Tibial nerve (tissue), 3 donors: ENCODE data around the gene CNPPD1.

ENCODE experiments used
- POLR2A ChIP-seq, 2 donors: fragments of 450-650 bp; IDR thresholded peaks; one replicate each; pipeline ENCODE4 v1.6.1; 2017; ENCODE audit warnings: antibody characterized with exemption in 2 of 2, mild to moderate bottlenecking in 2 of 2, moderate library complexity in 2 of 2
- TF ChIP-seq, protein P1 (sequence below), 5 experiments: fragments of 200-600 bp in 3 of 5; fragments of 450-650 bp in 2 of 5; sonication (generic) in 3 of 5; IDR thresholded peaks; one replicate each; pipeline ENCODE4 v1.5.1; 2016 to 2019; ENCODE audit warnings: antibody characterized with exemption in 5 of 5, mild to moderate bottlenecking in 3 of 5, moderate library complexity in 2 of 5

DNA sequence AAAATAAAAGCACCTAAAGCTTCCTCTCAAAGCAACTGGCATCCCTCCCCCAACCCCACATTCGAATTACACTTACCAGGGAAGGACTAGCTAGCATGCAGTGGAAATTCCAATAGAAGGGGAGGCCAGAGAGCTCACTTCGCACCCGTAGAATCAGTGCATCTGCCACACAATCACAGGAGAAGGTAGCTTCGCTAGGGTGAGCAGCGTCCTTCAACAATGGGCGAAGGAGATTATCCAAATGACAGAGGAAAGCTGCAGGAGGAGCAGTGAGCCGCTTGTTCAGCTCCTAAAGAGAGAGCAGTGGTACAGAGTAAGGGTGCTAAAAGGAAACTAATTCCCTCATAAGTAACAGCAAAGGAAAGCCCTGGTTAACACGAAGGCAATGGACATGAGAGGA is 19.3 kb downstream of the CNPPD1 start:
- TF ChIP-seq, protein P1, sequence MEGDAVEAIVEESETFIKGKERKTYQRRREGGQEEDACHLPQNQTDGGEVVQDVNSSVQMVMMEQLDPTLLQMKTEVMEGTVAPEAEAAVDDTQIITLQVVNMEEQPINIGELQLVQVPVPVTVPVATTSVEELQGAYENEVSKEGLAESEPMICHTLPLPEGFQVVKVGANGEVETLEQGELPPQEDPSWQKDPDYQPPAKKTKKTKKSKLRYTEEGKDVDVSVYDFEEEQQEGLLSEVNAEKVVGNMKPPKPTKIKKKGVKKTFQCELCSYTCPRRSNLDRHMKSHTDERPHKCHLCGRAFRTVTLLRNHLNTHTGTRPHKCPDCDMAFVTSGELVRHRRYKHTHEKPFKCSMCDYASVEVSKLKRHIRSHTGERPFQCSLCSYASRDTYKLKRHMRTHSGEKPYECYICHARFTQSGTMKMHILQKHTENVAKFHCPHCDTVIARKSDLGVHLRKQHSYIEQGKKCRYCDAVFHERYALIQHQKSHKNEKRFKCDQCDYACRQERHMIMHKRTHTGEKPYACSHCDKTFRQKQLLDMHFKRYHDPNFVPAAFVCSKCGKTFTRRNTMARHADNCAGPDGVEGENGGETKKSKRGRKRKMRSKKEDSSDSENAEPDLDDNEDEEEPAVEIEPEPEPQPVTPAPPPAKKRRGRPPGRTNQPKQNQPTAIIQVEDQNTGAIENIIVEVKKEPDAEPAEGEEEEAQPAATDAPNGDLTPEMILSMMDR (IDR thresholded peaks at IDR 0.05): no peak
- TF ChIP-seq POLR2A (IDR thresholded peaks at IDR 0.05): no peak
